ENCODE data around the gene CDC73. TPM values are rescaled to one million over a fixed set of nuclear protein-coding genes. Genes with fewer than 3 reads are reported as not detected.

The CDC73 gene
- total and polyA plus RNA-seq, 2 of the 13 experiments (the other 11 are each of a cell fraction or from before 2014, with no cell fraction given) = 20.2 to 26.3 TPM

GRCh38 chr1:193118194-193118593 lies 3.6 kb upstream of the CDC73 start:
- WGBS (ENCODE audit: low lambda C conversion rate) = 88% methylated on average over 3 of the region's 3 CpGs
- Histone ChIP-seq H3K4me1 (ENCODE audit: insufficient read depth, low read length) (peaks cover 45% of the 10 kb centered on the region), H3K27me3 (ENCODE audit: control insufficient read depth in 1 of 2, insufficient read depth in 2 of 2, low read length in 2 of 2) (no peaks in the 10 kb centered on the region; a peak in 1 of 5 replicates), H3K9ac (ENCODE audit: insufficient read depth, low read depth, low read length) (no peak overlapping the region), H3K36me3 (replicated peaks in 1 of 2; ENCODE audit: control insufficient read depth in 1 of 2, insufficient read depth in 2 of 2, low read length in 2 of 2) (no peaks in the 10 kb centered on the region), H4K20me1 (ENCODE audit: insufficient read depth, low read length) (no peaks in the 10 kb centered on the region; the same call in 1 of the 2 replicates), H3K79me2 (ENCODE audit: insufficient read depth, low read length) (peaks cover 9% of the 10 kb centered on the region), H3K4me2 (ENCODE audit: low read depth, low read length) (no peak overlapping the region), H3K4me3 (replicated peaks in 1 of 3; ENCODE audit: insufficient read depth in 1 of 3, low read depth in 2 of 3, low read length in 3 of 3) (no peak overlapping the region), H2AFZ (ENCODE audit: low read length) (no peak overlapping the region), H3K9me3 (ENCODE audit: low read length) (no peaks in the 10 kb centered on the region), H3K27ac (ENCODE audit: extremely low read length, insufficient read depth, low read length) (no peak overlapping the region)
- in situ Hi-C loops (cut with HindIII; ENCODE audit: extremely low pct_ligation_motif_present, low pct_unique_long_range_greater_than_20kb) = no loop called here
- POLR2A ChIA-PET = no interaction called here
- ATAC-seq = no peak
- FAIRE-seq = no peak
- DNase-seq (ENCODE audit: low spot score) = no peak
- intact Hi-C loops (cut with micrococcal nuclease; ENCODE audit: unreplicated experiment) = no loop called here
- TF ChIP-seq DDIT3 (CRISPR knock-in tag; IDR thresholded peaks at IDR 0.05) (no peak), PITX1 (CRISPR knock-in tag; IDR thresholded peaks at IDR 0.05) (no peak), NCOA1 (CRISPR knock-in tag; IDR thresholded peaks at IDR 0.05) (no peak), CENPT (CRISPR knock-in tag; IDR thresholded peaks at IDR 0.05; ENCODE audit: low read depth) (no peak), ZNF326 (CRISPR knock-in tag; IDR thresholded peaks at IDR 0.05; ENCODE audit: borderline replicate concordance) (no peak), MLLT10 (CRISPR knock-in tag; IDR thresholded peaks at IDR 0.05) (no peak), ZSCAN29 (CRISPR knock-in tag; conservative IDR thresholded peaks at IDR 0.05) (no peak), GLMP (CRISPR knock-in tag; IDR thresholded peaks at IDR 0.05; ENCODE audit: borderline replicate concordance) (no peak), ZNF124 (CRISPR knock-in tag; IDR thresholded peaks at IDR 0.05) (no peak), GLI4 (CRISPR knock-in tag; IDR thresholded peaks at IDR 0.05; ENCODE audit: borderline replicate concordance) (no peak), BHLHE40 (IDR thresholded peaks at IDR 0.05; ENCODE audit: low read length) (no peak), ZNF407 (CRISPR knock-in tag; IDR thresholded peaks at IDR 0.05; ENCODE audit: not compliant biosample characterization) (no peak), MED8 (CRISPR knock-in tag; IDR thresholded peaks at IDR 0.05; ENCODE audit: insufficient replicate concordance) (no peak), IRF1 (CRISPR knock-in tag; IDR thresholded peaks at IDR 0.05; ENCODE audit: low read depth) (no peak), EP300 (IDR thresholded peaks at IDR 0.05; ENCODE audit: low read depth in 2 of 2, low read length in 2 of 2) (no peak), EP300 (CRISPR knock-in tag; IDR thresholded peaks at IDR 0.05; ENCODE audit: borderline replicate concordance) (no peak)
- no TSS peak for BruUV-seq (replicated peaks)
- CTCF ChIA-PET (ENCODE audit: low intra/inter-chr PET ratio, low total read pairs) = no interaction called here

Measured in HepG2 (cell line).